Vagina (tissue), 2 donors: Measurements from ENCODE around the gene CEP250. TPM values are rescaled to one million over a fixed set of nuclear protein-coding genes. Genes with fewer than 3 reads are reported as not detected.
A peak's percentile ranks its signal among the peaks of the same experiment; 100 is the strongest.

Source experiments
- DNase-seq, 2 donors: peaks; one replicate each; pipeline ENCODE4 v3.0.0-alpha.2; 2017; ENCODE audit errors: extremely low spot score in 2 of 2
- H3K27ac ChIP-seq: fragments of 200-600 bp; sonication (generic); one replicate; pipeline ENCODE4 v1.5.1; 2019
- H3K27me3 ChIP-seq: fragments of 200-600 bp; sonication (generic); one replicate; pipeline ENCODE4 v1.5.1; 2019
- H3K36me3 ChIP-seq, 2 donors: fragments of 200-600 bp; sonication (generic); one replicate each; pipeline ENCODE4 v1.5.1; 2017 to 2019
- H3K4me1 ChIP-seq: fragments of 200-600 bp; sonication (generic); one replicate; pipeline ENCODE4 v1.5.1; 2019
- H3K4me3 ChIP-seq, 2 donors: fragments of 200-600 bp; sonication (generic); 1 replicate in 1 of 2; 2 replicates in 1 of 2; pipeline ENCODE4 v1.5.1; 2016 to 2019
- H3K9me3 ChIP-seq: fragments of 200-600 bp; sonication (generic); one replicate; pipeline ENCODE4 v1.5.1; 2019
- POLR2A ChIP-seq, 2 donors: fragments of 450-650 bp; IDR thresholded peaks; one replicate each; pipeline ENCODE4 v1.6.1; 2017; ENCODE audit warnings: antibody characterized with exemption in 2 of 2, mild to moderate bottlenecking in 2 of 2, moderate library complexity in 2 of 2
- POLR2AphosphoS5 ChIP-seq, 2 donors: sonication (generic); formaldehyde crosslinking; IDR thresholded peaks; one replicate each; pipeline ENCODE4 v1.9.0; 2017; ENCODE audit warnings: antibody characterized with exemption in 2 of 2, mild to moderate bottlenecking in 2 of 2, low read depth in 1 of 2; ENCODE audit not compliant: insufficient read depth in 1 of 2
- intact Hi-C: fragments of 100-400 bp; cut with DNase I; formaldehyde crosslinking; loops from one replicate; pipeline ENCODE4 v1.15.1; 2023
- total RNA-seq: library from RNA; depleted of rRNA; stranded (reverse); fragments of >200 nt; gene quantifications from one replicate; pipeline ENCODE4 v1.2.3, GENCODE V29; 2016
- TF ChIP-seq, protein P1 (sequence below), 3 experiments: fragments of 450-650 bp in 2 of 3; fragments of 200-600 bp in 1 of 3; sonication (generic) in 1 of 3; IDR thresholded peaks; one replicate each; pipeline ENCODE4 v1.5.1; 2017 to 2019; ENCODE audit warnings: antibody characterized with exemption in 3 of 3, mild to moderate bottlenecking in 2 of 3, moderate library complexity in 2 of 3

Gene CEP250
- total RNA-seq, 1 donor from 2014 or later, result 10.1 TPM

DNA sequence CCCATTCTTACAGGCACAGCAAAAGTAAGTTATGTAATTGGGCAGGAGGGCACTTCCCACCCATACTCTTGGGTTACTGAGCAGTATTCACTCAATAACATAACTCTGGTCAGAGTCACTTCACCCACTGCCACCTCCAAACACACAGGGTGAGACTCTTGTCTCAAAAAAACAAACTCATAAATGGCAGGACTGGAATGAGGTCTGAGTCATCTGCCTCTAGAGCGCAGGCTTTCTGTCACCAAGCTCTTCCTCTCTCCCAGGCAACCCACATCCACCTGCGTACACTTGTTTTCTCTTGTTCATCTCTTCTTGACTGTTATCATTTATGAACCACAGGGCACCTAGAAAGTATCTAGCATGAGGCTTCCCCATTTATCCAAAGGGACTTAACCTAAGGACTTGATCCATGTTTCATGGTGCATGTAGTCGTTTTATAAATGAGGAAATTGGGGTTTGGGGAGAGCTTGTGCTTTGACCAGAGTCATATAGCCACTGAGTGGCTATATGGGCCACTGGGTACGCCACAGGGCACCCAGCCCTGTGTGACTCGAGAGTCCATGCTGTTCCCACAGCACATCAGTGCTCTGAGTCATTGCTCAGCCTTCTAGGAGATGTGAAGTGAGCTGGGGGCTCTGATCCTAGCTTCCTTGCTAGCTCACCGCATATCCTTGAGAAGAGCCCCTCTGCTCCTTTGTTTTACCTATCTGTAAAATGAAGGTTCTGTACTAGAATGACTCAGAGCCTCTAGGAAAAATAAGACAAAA lies 51.7 kb downstream of the CEP250 start:
- no peaks in the 10 kb centered on the region for H3K27me3 ChIP-seq
- H3K9me3 ChIP-seq, result no peaks in the 10 kb centered on the region
- DNase-seq, result no peak
- intact Hi-C loops, result no loop called here
- no peak for TF ChIP-seq POLR2AphosphoS5 (IDR thresholded peaks at IDR 0.05; ENCODE audit: insufficient read depth in 1 of 2, low read depth in 1 of 2)
- no peaks in the 10 kb centered on the region for H3K4me1 ChIP-seq
- H3K27ac ChIP-seq, result no peak overlapping the region
- H3K36me3 ChIP-seq, result peaks cover 0 to 69% of the 10 kb centered on the region in 2 donors
- no peak overlapping the region for H3K4me3 ChIP-seq

DNA sequence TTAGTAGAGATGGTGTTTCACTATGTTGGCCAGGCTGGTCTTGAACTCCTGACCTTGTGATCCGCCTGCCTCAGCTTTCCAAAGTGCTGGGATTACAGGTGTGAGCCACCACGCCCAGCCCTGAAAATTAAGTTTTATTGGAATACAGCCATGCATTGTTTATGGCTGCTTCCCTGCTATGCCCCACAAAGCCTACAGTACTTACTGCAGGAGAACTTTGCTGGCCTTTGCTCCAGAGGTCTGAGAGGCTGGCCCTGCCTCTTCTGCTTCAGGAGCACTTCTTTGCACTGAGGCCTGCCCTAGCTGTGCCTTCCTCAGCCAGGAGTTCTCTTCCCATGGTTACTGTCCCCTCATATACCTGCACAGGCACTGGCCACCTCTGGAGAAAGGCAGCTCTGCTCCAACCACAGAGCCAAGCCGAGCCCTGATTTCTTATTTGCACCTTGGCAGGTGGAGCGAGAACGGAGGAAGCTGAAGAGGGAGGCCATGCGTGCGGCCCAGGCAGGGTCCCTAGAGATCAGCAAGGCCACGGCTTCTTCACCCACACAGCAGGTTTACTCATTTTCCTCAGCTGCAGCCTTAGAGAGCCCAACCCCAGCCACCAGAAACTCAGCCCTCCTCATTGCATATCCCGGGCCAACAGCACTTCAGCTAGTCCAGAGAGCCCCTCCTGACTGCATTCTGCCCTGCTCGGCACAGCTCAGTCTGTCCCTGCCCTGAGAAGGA lies 53.3 kb downstream of the CEP250 start:
- no peak for DNase-seq
- TF ChIP-seq POLR2A (IDR thresholded peaks at IDR 0.05) (no peak), POLR2AphosphoS5 (IDR thresholded peaks at IDR 0.05; ENCODE audit: insufficient read depth in 1 of 2, low read depth in 1 of 2) (no peak)
- TF ChIP-seq, protein P1, sequence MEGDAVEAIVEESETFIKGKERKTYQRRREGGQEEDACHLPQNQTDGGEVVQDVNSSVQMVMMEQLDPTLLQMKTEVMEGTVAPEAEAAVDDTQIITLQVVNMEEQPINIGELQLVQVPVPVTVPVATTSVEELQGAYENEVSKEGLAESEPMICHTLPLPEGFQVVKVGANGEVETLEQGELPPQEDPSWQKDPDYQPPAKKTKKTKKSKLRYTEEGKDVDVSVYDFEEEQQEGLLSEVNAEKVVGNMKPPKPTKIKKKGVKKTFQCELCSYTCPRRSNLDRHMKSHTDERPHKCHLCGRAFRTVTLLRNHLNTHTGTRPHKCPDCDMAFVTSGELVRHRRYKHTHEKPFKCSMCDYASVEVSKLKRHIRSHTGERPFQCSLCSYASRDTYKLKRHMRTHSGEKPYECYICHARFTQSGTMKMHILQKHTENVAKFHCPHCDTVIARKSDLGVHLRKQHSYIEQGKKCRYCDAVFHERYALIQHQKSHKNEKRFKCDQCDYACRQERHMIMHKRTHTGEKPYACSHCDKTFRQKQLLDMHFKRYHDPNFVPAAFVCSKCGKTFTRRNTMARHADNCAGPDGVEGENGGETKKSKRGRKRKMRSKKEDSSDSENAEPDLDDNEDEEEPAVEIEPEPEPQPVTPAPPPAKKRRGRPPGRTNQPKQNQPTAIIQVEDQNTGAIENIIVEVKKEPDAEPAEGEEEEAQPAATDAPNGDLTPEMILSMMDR (IDR thresholded peaks at IDR 0.05), result no peak
- H3K4me3 ChIP-seq, result no peak overlapping the region
- no peaks in the 10 kb centered on the region for H3K4me1 ChIP-seq
- H3K9me3 ChIP-seq, result no peaks in the 10 kb centered on the region
- no peaks in the 10 kb centered on the region for H3K27me3 ChIP-seq
- intact Hi-C loops, result no loop called here
- H3K36me3 ChIP-seq, result peaks cover 0 to 53% of the 10 kb centered on the region in 2 donors
- H3K27ac ChIP-seq, result no peak overlapping the region

DNA sequence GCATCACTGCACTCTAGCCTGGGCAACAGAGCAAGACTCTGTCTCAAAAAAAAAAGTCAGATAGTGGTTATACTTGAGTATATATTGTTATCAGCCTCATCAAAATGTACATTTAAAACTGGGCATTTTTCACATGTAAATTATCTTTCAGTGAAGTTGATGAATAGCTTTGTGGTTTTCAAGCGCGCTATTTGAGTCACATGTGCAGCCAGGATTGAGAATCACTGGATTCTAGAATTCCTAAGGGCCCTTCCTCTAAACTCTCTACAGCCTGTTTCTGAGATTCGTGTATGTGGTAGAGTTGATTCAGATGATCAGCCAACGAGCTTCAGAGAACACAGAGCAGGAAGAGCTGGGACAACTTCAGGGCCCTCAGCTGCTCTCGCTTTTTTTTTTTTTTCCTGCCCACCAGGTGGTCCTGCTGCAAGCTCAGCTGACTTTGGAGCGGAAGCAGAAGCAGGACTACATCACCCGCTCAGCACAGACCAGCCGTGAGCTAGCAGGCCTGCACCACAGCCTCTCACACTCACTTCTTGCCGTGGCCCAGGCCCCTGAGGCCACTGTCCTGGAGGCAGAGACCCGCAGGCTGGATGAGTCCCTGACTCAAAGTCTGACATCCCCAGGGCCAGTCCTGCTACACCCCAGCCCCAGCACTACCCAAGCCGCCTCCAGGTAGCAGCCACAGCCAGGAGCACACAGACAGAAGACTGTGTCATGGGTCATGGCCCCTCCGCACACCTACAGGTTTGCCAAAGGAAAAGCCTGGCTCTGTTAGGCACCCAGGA lies 55.7 kb downstream of the CEP250 start:
- H3K36me3 ChIP-seq, result peaks cover 0 to 38% of the 10 kb centered on the region in 2 donors

DNA sequence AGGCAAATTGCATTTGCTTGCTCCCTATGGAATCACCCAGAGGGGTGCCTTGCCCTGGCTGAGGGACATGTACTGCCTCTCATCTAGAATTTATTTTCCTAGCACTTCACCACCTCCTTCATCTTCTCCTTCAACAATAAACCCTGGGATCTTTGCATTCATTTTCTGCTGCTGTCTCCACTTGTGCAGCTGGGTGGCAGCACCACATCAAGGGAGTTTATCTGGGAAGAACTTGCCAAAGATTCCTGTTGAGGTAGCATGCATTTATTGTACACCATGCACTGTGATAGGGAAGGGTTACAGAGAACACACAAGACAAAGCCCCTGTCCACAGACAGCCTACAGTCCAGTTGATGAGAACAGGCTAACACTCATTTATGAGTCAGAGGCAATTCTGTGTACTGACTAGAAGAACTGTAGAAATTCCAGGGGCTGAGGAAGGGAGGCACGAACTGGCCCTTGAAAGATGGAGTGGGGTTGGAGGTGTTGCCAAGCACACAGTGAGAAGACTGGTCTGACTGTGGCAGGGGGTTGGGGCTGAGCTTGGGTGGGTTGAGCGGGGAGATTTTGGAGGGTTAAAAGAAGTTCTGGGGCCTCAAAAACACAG lies 56.5 kb downstream of the CEP250 start:
- Histone ChIP-seq H3K36me3 (peaks cover 0 to 38% of the 10 kb centered on the region in 2 donors), H3K4me3 (no peak overlapping the region), H3K9me3 (no peaks in the 10 kb centered on the region), H3K4me1 (peaks cover 5% of the 10 kb centered on the region), H3K27me3 (no peaks in the 10 kb centered on the region), H3K27ac (no peak overlapping the region)
- intact Hi-C loops, result no loop called here
- TF ChIP-seq, protein P1 (IDR thresholded peaks at IDR 0.05), result peak in 2 of 3 experiments; percentile 20 to 24
- TF ChIP-seq POLR2AphosphoS5 (IDR thresholded peaks at IDR 0.05; ENCODE audit: insufficient read depth in 1 of 2, low read depth in 1 of 2), result no peak
- no peak for DNase-seq

More for the DNA sequence above, 55.7 kb downstream of the CEP250 start:
- TF ChIP-seq POLR2A (IDR thresholded peaks at IDR 0.05), result no peak
- TF ChIP-seq, protein P1 (IDR thresholded peaks at IDR 0.05), result no peak
- TF ChIP-seq POLR2AphosphoS5 (IDR thresholded peaks at IDR 0.05; ENCODE audit: insufficient read depth in 1 of 2, low read depth in 1 of 2), result no peak
- H3K27ac ChIP-seq, result no peak overlapping the region
- H3K4me1 ChIP-seq, result no peaks in the 10 kb centered on the region
- no peak overlapping the region for H3K4me3 ChIP-seq
- no peak for DNase-seq
- intact Hi-C loops, result no loop called here
- no peaks in the 10 kb centered on the region for H3K27me3 ChIP-seq
- H3K9me3 ChIP-seq, result no peaks in the 10 kb centered on the region

DNA sequence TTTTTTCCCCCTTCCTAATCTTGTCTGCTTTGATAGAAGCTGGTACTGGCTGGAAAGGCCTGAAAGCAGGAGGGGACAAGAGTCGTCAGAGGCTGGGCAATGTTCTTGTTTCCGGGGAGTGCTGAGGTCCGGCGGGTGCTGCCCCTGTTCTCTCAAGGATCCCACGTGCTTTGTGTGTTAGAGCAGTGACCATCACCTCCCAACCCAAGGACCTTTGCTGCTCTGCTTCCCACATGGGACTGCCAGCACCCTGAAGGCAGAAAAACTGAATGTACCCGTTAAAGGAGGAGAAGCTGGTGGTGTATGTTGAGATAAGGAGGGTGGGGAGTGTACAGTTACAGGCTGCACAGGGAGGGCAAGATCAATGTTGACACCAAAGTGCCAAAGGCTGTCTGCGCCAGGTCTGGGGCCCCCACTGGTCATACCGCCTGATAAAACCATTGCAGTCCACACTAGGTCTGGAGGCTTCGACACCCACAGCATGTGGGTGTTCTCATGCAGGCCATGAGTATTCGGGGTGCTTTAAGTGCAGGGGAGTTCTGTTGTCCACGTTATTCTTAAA lies 59.1 kb downstream of the CEP250 start:
- H3K9me3 ChIP-seq, result no peaks in the 10 kb centered on the region
- peaks cover 0 to 20% of the 10 kb centered on the region in 2 donors for H3K36me3 ChIP-seq
- intact Hi-C loops, result no loop called here
- H3K4me3 ChIP-seq, result no peak overlapping the region
- TF ChIP-seq POLR2AphosphoS5 (IDR thresholded peaks at IDR 0.05; ENCODE audit: insufficient read depth in 1 of 2, low read depth in 1 of 2), result no peak
- no peak for TF ChIP-seq POLR2A (IDR thresholded peaks at IDR 0.05)
- TF ChIP-seq, protein P1 (IDR thresholded peaks at IDR 0.05), result no peak
- DNase-seq, result no peak
- H3K27ac ChIP-seq, result no peak overlapping the region
- H3K4me1 ChIP-seq, result peaks cover 5% of the 10 kb centered on the region
- H3K27me3 ChIP-seq, result no peaks in the 10 kb centered on the region
